Epithelial cell of proximal tubule (primary cell): ENCODE results near the gene PLCD3. TPM values are rescaled to one million over a fixed set of nuclear protein-coding genes. Genes with fewer than 3 reads are reported as not detected.
A peak's percentile ranks its signal among the peaks of the same experiment; 100 is the strongest.

Experiments used
- DNase-seq: peaks from one replicate; pipeline ENCODE4 v3.0.0-alpha.2; 2011; ENCODE audit warnings: low read depth
- H3K4me3 ChIP-seq: 2 replicates; pipeline ENCODE4 v1.5.1; 2011; ENCODE audit warnings: low read depth, mild to moderate bottlenecking, low read length
- CTCF ChIP-seq: conservative IDR thresholded peaks from 2 replicates; pipeline ENCODE4 v1.5.1; 2012; ENCODE audit warnings: low read depth, mild to moderate bottlenecking, low read length
- total RNA-seq: library from RNA; depleted of rRNA; stranded (reverse); fragments of >200 nt; gene quantifications from 2 replicates; pipeline ENCODE4 v1.2.3, GENCODE V29; 2015

Gene PLCD3
- total RNA-seq, 1 donor from 2014 or later, result 107 TPM

GRCh38 chr17:45145035-45145389, 12.7 kb upstream of the PLCD3 start:
- no peak for DNase-seq
- TF ChIP-seq CTCF, result no peak
- no peak overlapping the region for H3K4me3 ChIP-seq

GRCh38 chr17:45144199-45145034, 12.1 kb upstream of the PLCD3 start:
- DNase-seq, result no peak
- no peak for TF ChIP-seq CTCF
- H3K4me3 ChIP-seq, result peak overlapping the region; percentile 41

- no peak for TF ChIP-seq CTCF
- DNase-seq, result no peak
- H3K4me3 ChIP-seq, result peak overlapping the region; percentile 41
These were observed 11.5 kb upstream of the PLCD3 start for GRCh38 chr17:45143767-45144198.

- no peak overlapping the region for H3K4me3 ChIP-seq
These were observed 10.9 kb upstream of the PLCD3 start for GRCh38 chr17:45143094-45143670.

GRCh38 chr17:45139533-45139920, 7.2 kb upstream of the PLCD3 start:
- TF ChIP-seq CTCF, result no peak
- no peak overlapping the region for H3K4me3 ChIP-seq
- DNase-seq, result no peak

More at GRCh38 chr17:45143094-45143670, 10.9 kb upstream of the PLCD3 start:
- TF ChIP-seq CTCF, result no peak
- DNase-seq, result no peak

GRCh38 chr17:45138911-45139532, 6.7 kb upstream of the PLCD3 start:
- no peak for DNase-seq
- no peak for TF ChIP-seq CTCF

More at GRCh38 chr17:45138911-45139532, 6.7 kb upstream of the PLCD3 start:
- no peak overlapping the region for H3K4me3 ChIP-seq
